Measurements from ENCODE around the gene PCBP3.

DNA sequence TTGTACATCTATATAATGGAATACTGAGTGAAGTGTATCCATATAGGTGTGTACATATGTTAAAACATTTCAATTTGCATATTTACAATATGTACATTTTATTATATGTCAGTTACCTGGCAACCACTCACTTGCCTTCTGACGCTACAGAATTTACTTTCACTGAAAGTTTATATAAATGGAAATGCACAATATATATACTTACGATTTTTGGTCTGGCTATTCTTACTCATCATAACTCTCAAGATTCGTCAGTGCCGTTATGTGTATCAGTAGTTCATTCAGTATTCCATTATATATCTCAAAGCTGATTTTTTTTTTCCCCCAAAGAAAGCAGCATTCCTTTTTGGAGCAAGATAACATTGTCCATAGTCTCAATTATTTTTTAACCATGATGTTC, 138.2 kb downstream of the PCBP3 start:
- TF ChIP-seq, protein P1, sequence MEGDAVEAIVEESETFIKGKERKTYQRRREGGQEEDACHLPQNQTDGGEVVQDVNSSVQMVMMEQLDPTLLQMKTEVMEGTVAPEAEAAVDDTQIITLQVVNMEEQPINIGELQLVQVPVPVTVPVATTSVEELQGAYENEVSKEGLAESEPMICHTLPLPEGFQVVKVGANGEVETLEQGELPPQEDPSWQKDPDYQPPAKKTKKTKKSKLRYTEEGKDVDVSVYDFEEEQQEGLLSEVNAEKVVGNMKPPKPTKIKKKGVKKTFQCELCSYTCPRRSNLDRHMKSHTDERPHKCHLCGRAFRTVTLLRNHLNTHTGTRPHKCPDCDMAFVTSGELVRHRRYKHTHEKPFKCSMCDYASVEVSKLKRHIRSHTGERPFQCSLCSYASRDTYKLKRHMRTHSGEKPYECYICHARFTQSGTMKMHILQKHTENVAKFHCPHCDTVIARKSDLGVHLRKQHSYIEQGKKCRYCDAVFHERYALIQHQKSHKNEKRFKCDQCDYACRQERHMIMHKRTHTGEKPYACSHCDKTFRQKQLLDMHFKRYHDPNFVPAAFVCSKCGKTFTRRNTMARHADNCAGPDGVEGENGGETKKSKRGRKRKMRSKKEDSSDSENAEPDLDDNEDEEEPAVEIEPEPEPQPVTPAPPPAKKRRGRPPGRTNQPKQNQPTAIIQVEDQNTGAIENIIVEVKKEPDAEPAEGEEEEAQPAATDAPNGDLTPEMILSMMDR (IDR thresholded peaks at IDR 0.05; ENCODE audit: insufficient read depth, low read length, poor library complexity, severe bottlenecking), result no peak
- TF ChIP-seq EZH2phosphoT487 (conservative IDR thresholded peaks at IDR 0.05; ENCODE audit: low read length), result no peak

Measured in SU-DHL-6 (cell line).